Common myeloid progenitor, CD34-positive (primary cell): ENCODE results near the gene IGLL5.

ENCODE experiments used
- CTCF ChIA-PET: fragments of 350-600 bp; sonication (Branson Sonifier 250); formaldehyde crosslinking; loops from one replicate; lab custom pipeline; 2021; ENCODE audit warnings: antibody characterized with exemption; lab: Charles Lee
- POLR2A ChIA-PET: fragments of 350-600 bp; sonication (Branson Sonifier 250); formaldehyde crosslinking; loops from one replicate; lab custom pipeline; 2021; ENCODE audit warnings: antibody characterized with exemption; lab: Charles Lee
- DNase-seq, 3 donors: peaks; one replicate each; pipeline versions ENCODE4 v3.0.0 to v3.0.0-alpha.2; 2013
- H3K27ac ChIP-seq, 2 experiments: 1 replicate in 1 of 2; 2 replicates in 1 of 2; pipeline ENCODE4 v1.7.0; 2013; ENCODE audit warnings: inconsistent platforms in 2 of 2, low read length in 2 of 2, mild to moderate bottlenecking in 2 of 2, low read depth in 1 of 2, moderate library complexity in 1 of 2; ENCODE audit not compliant: severe bottlenecking in 2 of 2, insufficient read depth in 1 of 2, poor library complexity in 1 of 2
- H3K27me3 ChIP-seq, 5 experiments: replicated peaks in 2 of 5; 1 replicate in 3 of 5; 2 replicates in 2 of 5; pipeline versions ENCODE4 v1.6.1 to v1.7.0; 2013; ENCODE audit warnings: low read length in 4 of 5, mild to moderate bottlenecking in 2 of 5, moderate library complexity in 2 of 5, inconsistent platforms in 1 of 5; ENCODE audit not compliant: insufficient read depth in 5 of 5, control insufficient read depth in 4 of 5
- H3K36me3 ChIP-seq, 4 experiments: 1 replicate in 2 of 4; 2 replicates in 2 of 4; pipeline versions ENCODE4 v1.6.1 to v1.7.0; 2013; ENCODE audit warnings: low read length in 3 of 4, control low read depth in 1 of 4, mild to moderate bottlenecking in 1 of 4; ENCODE audit not compliant: control insufficient read depth in 4 of 4, insufficient read depth in 4 of 4
- H3K4me1 ChIP-seq, 4 experiments: 1 replicate in 3 of 4; 2 replicates in 1 of 4; pipeline versions ENCODE4 v1.6.1 to v1.7.1; 2013; ENCODE audit warnings: low read length in 3 of 4, mild to moderate bottlenecking in 3 of 4, control low read depth in 1 of 4, inconsistent platforms in 1 of 4, moderate library complexity in 1 of 4; ENCODE audit not compliant: control insufficient read depth in 4 of 4, insufficient read depth in 4 of 4; ENCODE audit errors: control extremely low read depth in 1 of 4
- H3K4me3 ChIP-seq, 7 experiments: 1 replicate in 4 of 7; 2 replicates in 3 of 7; pipeline versions ENCODE4 v1.5.1 to v1.7.0; 2013; ENCODE audit warnings: mild to moderate bottlenecking in 7 of 7, low read length in 6 of 7, moderate library complexity in 6 of 7, inconsistent platforms in 2 of 7, low read depth in 2 of 7, control low read depth in 1 of 7; ENCODE audit not compliant: insufficient read depth in 4 of 7, control insufficient read depth in 1 of 7; ENCODE audit errors: extremely low read depth in 1 of 7
- H3K9me3 ChIP-seq, 5 experiments: 1 replicate in 4 of 5; 2 replicates in 1 of 5; pipeline versions ENCODE4 v1.6.1 to v1.7.1; 2013; ENCODE audit warnings: low read length in 4 of 5, mild to moderate bottlenecking in 2 of 5, inconsistent platforms in 1 of 5, low read depth in 1 of 5, moderate library complexity in 1 of 5; ENCODE audit not compliant: control insufficient read depth in 4 of 5, insufficient read depth in 2 of 5; ENCODE audit errors: control extremely low read depth in 1 of 5
- WGBS: methylation state at CpG from one replicate; pipeline ENCODE4 v1.1.5; 2013; ENCODE audit not compliant: insufficient coverage; 5-methylcytosine and 5-hydroxymethylcytosine counted together

The IGLL5 gene

GRCh38 chr22:22907551-22908494 is 20.2 kb downstream of the IGLL5 start:
- H3K9me3 ChIP-seq: no peaks in the 10 kb centered on the region
- H3K36me3 ChIP-seq: no peaks in the 10 kb centered on the region
- ChIA-PET POLR2A (no interaction called here), CTCF (no interaction called here)
- H3K27ac ChIP-seq: no peak overlapping the region
- H3K4me3 ChIP-seq: no peak overlapping the region
- WGBS: over 99% methylated on average over 8 of the region's 9 CpGs
- H3K27me3 ChIP-seq: no peaks in the 10 kb centered on the region
- DNase-seq: no peak
- no peaks in the 10 kb centered on the region for H3K4me1 ChIP-seq

DNA sequence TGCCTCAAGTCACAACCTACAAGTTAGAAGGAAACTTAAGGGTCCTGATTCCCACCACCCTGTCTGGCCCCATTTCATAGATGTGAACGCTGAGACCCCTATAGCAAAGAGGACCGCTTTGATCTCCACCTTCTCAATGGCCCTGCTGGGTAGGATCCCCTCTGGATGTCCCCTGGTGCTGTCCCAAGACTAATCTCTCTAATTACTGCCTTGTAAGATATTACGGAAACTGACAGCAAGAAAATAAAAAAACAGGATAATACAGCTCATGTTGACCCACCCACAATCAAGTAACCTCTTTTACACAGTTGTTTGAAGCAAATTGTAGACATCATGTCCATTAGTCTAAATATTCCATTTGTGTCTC is 20.9 kb downstream of the IGLL5 start:
- no peak for DNase-seq
- POLR2A ChIA-PET: no interaction called here
- H3K27ac ChIP-seq: no peak overlapping the region

DNA sequence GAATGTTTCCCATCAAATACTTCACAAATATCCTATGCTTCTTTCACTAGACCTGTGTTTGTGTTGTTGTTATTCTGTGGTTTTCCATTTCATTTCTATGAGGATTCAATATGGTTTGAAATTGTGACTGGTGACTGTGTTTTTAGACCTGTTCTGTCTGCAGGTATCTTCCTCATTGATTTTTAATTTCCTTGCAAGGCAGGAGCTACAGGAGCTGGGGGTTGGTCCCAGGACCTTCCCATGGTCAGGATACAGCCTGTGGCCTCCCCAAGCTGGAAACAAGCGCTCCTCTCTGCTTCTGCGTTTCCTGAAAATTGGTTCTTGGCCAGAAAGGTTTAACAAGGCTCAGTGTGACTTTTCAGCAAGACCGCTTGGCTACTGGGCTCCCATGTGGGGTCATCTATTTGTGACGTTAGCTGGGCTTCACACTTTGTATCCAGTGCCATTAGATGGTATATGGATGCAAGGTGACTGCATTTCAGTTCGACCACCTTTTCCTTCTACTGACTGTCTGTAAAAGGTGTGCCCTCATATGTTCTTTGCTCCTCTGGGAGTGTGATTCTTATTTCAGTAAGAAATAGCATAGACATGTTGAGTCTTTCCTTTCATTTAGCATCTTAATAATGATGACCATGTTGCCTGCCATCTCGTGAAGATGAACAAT is 21.5 kb downstream of the IGLL5 start:
- H3K4me1 ChIP-seq: peaks cover 0 to 7% (median 2%) of the 10 kb centered on the region in 4 experiments
- CTCF ChIA-PET: interaction anchor here (1.0 to 2.4 kb wide), 4 partner anchors 25 to 98 kb away, joined by 3 to 6 read pairs (median 3); no protein-coding TSS in a partner anchor
- POLR2A ChIA-PET: no interaction called here
- H3K27me3 ChIP-seq: no peaks in the 10 kb centered on the region
- DNase-seq: no peak
- H3K36me3 ChIP-seq: no peaks in the 10 kb centered on the region
- H3K9me3 ChIP-seq: no peaks in the 10 kb centered on the region
- H3K4me3 ChIP-seq: no peak overlapping the region
- 93% methylated on average over 6 of the region's 6 CpGs for WGBS
- no peak overlapping the region for H3K27ac ChIP-seq

More for the DNA sequence above, 20.9 kb downstream of the IGLL5 start:
- Histone ChIP-seq H3K27me3 (no peaks in the 10 kb centered on the region), H3K4me1 (peaks cover 0 to under 1% (median 0%) of the 10 kb centered on the region in 4 experiments), H3K36me3 (no peaks in the 10 kb centered on the region), H3K4me3 (no peak overlapping the region), H3K9me3 (no peaks in the 10 kb centered on the region)
- CTCF ChIA-PET: interaction anchor here (1.2 to 1.5 kb wide), 2 partner anchors 46 to 97 kb away, joined by 3 read pairs; no protein-coding TSS in a partner anchor
- WGBS: 84% methylated on average over 2 of the region's 3 CpGs

GRCh38 chr22:22909605-22910271 is 22.1 kb downstream of the IGLL5 start:
- Histone ChIP-seq H3K9me3 (no peaks in the 10 kb centered on the region), H3K27ac (no peak overlapping the region), H3K36me3 (no peaks in the 10 kb centered on the region), H3K27me3 (no peaks in the 10 kb centered on the region), H3K4me3 (no peak overlapping the region), H3K4me1 (peaks cover 0 to 13% (median 4%) of the 10 kb centered on the region in 4 experiments)
- no peak for DNase-seq
- WGBS: 96% methylated on average over 5 of the region's 7 CpGs
- ChIA-PET POLR2A (no interaction called here), CTCF (interaction anchor here (1.0 to 2.4 kb wide), 4 partner anchors 25 to 99 kb away, joined by 3 to 6 read pairs (median 3); no protein-coding TSS in a partner anchor)

GRCh38 chr22:22910272-22911240 is 22.9 kb downstream of the IGLL5 start:
- WGBS: 87% methylated on average over 10 of the region's 15 CpGs
- Histone ChIP-seq H3K9me3 (no peaks in the 10 kb centered on the region), H3K4me3 (no peak overlapping the region), H3K36me3 (no peaks in the 10 kb centered on the region), H3K27ac (no peak overlapping the region), H3K27me3 (no peaks in the 10 kb centered on the region), H3K4me1 (peaks cover 0 to 14% (median 4%) of the 10 kb centered on the region in 4 experiments)
- ChIA-PET CTCF (interaction anchor here (0.8 to 2.4 kb wide), 3 partner anchors 26 to 37 kb away, joined by 3 to 6 read pairs (median 3); no protein-coding TSS in a partner anchor), POLR2A (no interaction called here)
- no peak for DNase-seq
